H1 (cell line): Measurements from ENCODE around the gene METTL21A. TPM values are rescaled to one million over a fixed set of nuclear protein-coding genes. Genes with fewer than 3 reads are reported as not detected.

Experiments used
- CTCF ChIA-PET: fragments of 300-600 bp; sonication (Branson Sonifier 250); formaldehyde crosslinking; loops from one replicate; lab custom pipeline; 2021; ENCODE audit not compliant: partially characterized antibody; lab: Charles Lee
- POLR2A ChIA-PET: fragments of 300-600 bp; sonication (Branson Sonifier 250); formaldehyde crosslinking; loops from one replicate; lab custom pipeline; 2021; ENCODE audit warnings: inconsistent platforms; ENCODE audit not compliant: partially characterized antibody; lab: Charles Lee
- DNase-seq, 2 experiments: peaks; one replicate each; pipeline versions ENCODE4 v3.0.0 to v3.0.0-alpha.2; 2010 to 2022; ENCODE audit warnings: low spot score in 2 of 2, low read depth in 1 of 2, mixed read lengths in 1 of 2
- FAIRE-seq: peaks from 2 replicates; lab custom pipeline; 2011; peaks lifted over from hg19 to GRCh38; lab: Jason Lieb, UNC
- H2AFZ ChIP-seq: 2 replicates; pipeline ENCODE4 v1.8.1; 2012; ENCODE audit warnings: low read length, inconsistent platforms
- H2AK5ac ChIP-seq: 2 replicates; pipeline ENCODE4 v1.6.1; 2013; ENCODE audit warnings: low read depth, low read length
- H2BK120ac ChIP-seq: replicated peaks from 2 replicates; pipeline ENCODE3; 2013; ENCODE audit warnings: low read depth, low read length, inconsistent platforms
- H2BK12ac ChIP-seq: 2 replicates; pipeline ENCODE4 v1.6.1; 2013; ENCODE audit warnings: low read depth, low read length
- H2BK15ac ChIP-seq: 2 replicates; pipeline ENCODE4 v1.6.1; 2013; ENCODE audit warnings: low read length
- H2BK20ac ChIP-seq: 2 replicates; pipeline ENCODE4 v1.6.1; 2013; ENCODE audit warnings: low read length
- H2BK5ac ChIP-seq: 2 replicates; pipeline ENCODE4 v1.6.1; 2013; ENCODE audit warnings: low read depth, low read length
- H3K14ac ChIP-seq: 2 replicates; pipeline ENCODE4 v1.6.1; 2013; ENCODE audit warnings: inconsistent platforms; ENCODE audit not compliant: insufficient read length
- H3K18ac ChIP-seq: 2 replicates; pipeline ENCODE4 v1.6.1; 2013; ENCODE audit warnings: low read length; ENCODE audit errors: extremely low read depth
- H3K23ac ChIP-seq: 2 replicates; pipeline ENCODE4 v1.6.1; 2013; ENCODE audit warnings: inconsistent platforms; ENCODE audit not compliant: insufficient read length
- H3K23me2 ChIP-seq: 2 replicates; pipeline ENCODE4 v1.6.1; 2013; ENCODE audit warnings: low read depth, low read length
- H3K27ac ChIP-seq: 2 replicates; pipeline ENCODE4 v1.6.1; 2011; ENCODE audit warnings: low read depth, low read length, inconsistent platforms
- H3K27me3 ChIP-seq, 4 experiments: replicated peaks in 1 of 4; 1 replicate in 1 of 4; 2 replicates in 3 of 4; pipeline versions ENCODE4 v1.6.1 to v1.8.1; 2011 to 2013; ENCODE audit warnings: low read length in 3 of 4, mild to moderate bottlenecking in 3 of 4, inconsistent platforms in 2 of 4, mixed read lengths in 2 of 4, moderate library complexity in 1 of 4; ENCODE audit not compliant: control insufficient read depth in 3 of 4, insufficient read depth in 3 of 4; ENCODE audit errors: extremely low read depth in 1 of 4
- H3K36me3 ChIP-seq, 4 experiments: 2 replicates each; pipeline versions ENCODE4 v1.6.1 to v1.8.1; 2011 to 2013; ENCODE audit warnings: mild to moderate bottlenecking in 4 of 4, low read length in 3 of 4, moderate library complexity in 2 of 4, control low read depth in 1 of 4, inconsistent platforms in 1 of 4; ENCODE audit not compliant: insufficient read depth in 4 of 4, control insufficient read depth in 2 of 4
- H3K4ac ChIP-seq: replicated peaks from 2 replicates; pipeline ENCODE3; 2013; ENCODE audit warnings: low read length, low read depth, mixed read lengths, inconsistent platforms; ENCODE audit not compliant: insufficient read length
- H3K4me1 ChIP-seq, 4 experiments: replicated peaks in 1 of 4; 1 replicate in 1 of 4; 2 replicates in 3 of 4; pipeline versions ENCODE4 v1.6.1 to v1.8.1; 2011 to 2013; ENCODE audit warnings: low read length in 3 of 4, inconsistent platforms in 2 of 4, mixed read lengths in 1 of 4; ENCODE audit not compliant: insufficient read depth in 4 of 4, control insufficient read depth in 3 of 4
- H3K4me2 ChIP-seq, 2 experiments: 2 replicates each; pipeline versions ENCODE4 v1.6.1 to v1.8.1; 2011 to 2013; ENCODE audit warnings: low read depth in 2 of 2, low read length in 2 of 2, control low read depth in 1 of 2, inconsistent platforms in 1 of 2, mild to moderate bottlenecking in 1 of 2; ENCODE audit not compliant: insufficient read depth in 1 of 2
- H3K4me3 ChIP-seq, 4 experiments: fragments of 200-600, 300-600 bp in 1 of 4; sonication (generic), shearing (Covaris generic), sonication (Bioruptor Twin) in 1 of 4; 2 replicates each; pipeline versions ENCODE4 v1.5.1 to v1.8.1; 2011 to 2016; ENCODE audit warnings: low read length in 4 of 4, low read depth in 3 of 4, control low read depth in 2 of 4, inconsistent platforms in 2 of 4, mild to moderate bottlenecking in 2 of 4, mixed read lengths in 1 of 4, moderate library complexity in 1 of 4; ENCODE audit not compliant: insufficient read depth in 2 of 4; ENCODE audit errors: extremely low read depth in 1 of 4
- H3K56ac ChIP-seq: replicated peaks from 2 replicates; pipeline ENCODE3; 2013; ENCODE audit warnings: low read depth, mild to moderate bottlenecking, mixed read lengths, low read length, inconsistent platforms; ENCODE audit not compliant: insufficient read length
- H3K79me1 ChIP-seq: 2 replicates; pipeline ENCODE4 v1.6.1; 2013; ENCODE audit warnings: low read depth, low read length, control low read depth
- H3K79me2 ChIP-seq, 2 experiments: 2 replicates each; pipeline versions ENCODE4 v1.6.1 to v1.8.1; 2012 to 2013; ENCODE audit warnings: low read length in 2 of 2, mild to moderate bottlenecking in 2 of 2, inconsistent platforms in 1 of 2; ENCODE audit not compliant: insufficient read depth in 2 of 2, control insufficient read depth in 1 of 2
- H3K9ac ChIP-seq, 4 experiments: replicated peaks in 1 of 4; 1 replicate in 1 of 4; 2 replicates in 3 of 4; pipeline versions ENCODE4 v1.6.1 to v1.8.1; 2011 to 2013; ENCODE audit warnings: low read depth in 3 of 4, low read length in 3 of 4, control low read depth in 2 of 4, mild to moderate bottlenecking in 2 of 4, moderate library complexity in 2 of 4, inconsistent platforms in 1 of 4; ENCODE audit errors: extremely low read depth in 1 of 4
- H3K9me3 ChIP-seq, 2 experiments: 2 replicates each; pipeline versions ENCODE4 v1.6.1 to v1.8.1; 2012 to 2013; ENCODE audit warnings: mild to moderate bottlenecking in 2 of 2, moderate library complexity in 2 of 2, control low read depth in 1 of 2, inconsistent platforms in 1 of 2, low read depth in 1 of 2, low read length in 1 of 2, mixed read lengths in 1 of 2; ENCODE audit not compliant: insufficient read depth in 2 of 2
- H4K20me1 ChIP-seq, 2 experiments: replicated peaks in 1 of 2; 2 replicates each; pipeline versions ENCODE3 to v1.8.1; 2011 to 2013; ENCODE audit warnings: inconsistent platforms in 2 of 2, low read length in 2 of 2, mild to moderate bottlenecking in 1 of 2; ENCODE audit not compliant: insufficient read depth in 2 of 2, control insufficient read depth in 1 of 2
- H4K5ac ChIP-seq: 2 replicates; pipeline ENCODE4 v1.6.1; 2013; ENCODE audit warnings: low read length, low read depth, mixed read lengths, inconsistent platforms; ENCODE audit not compliant: insufficient read length
- H4K8ac ChIP-seq: 2 replicates; pipeline ENCODE4 v1.8.0; 2013; ENCODE audit warnings: mild to moderate bottlenecking, moderate library complexity, low read length, inconsistent platforms; ENCODE audit not compliant: insufficient read depth; ENCODE audit errors: extremely low read depth
- H4K91ac ChIP-seq: replicated peaks from 2 replicates; pipeline ENCODE3; 2013; ENCODE audit warnings: low read length, mixed read lengths, inconsistent platforms; ENCODE audit not compliant: insufficient read length
- EGR1 ChIP-seq: IDR thresholded peaks from 2 replicates; pipeline ENCODE4 v1.6.1; 2011; ENCODE audit warnings: low read depth, low read length, borderline replicate concordance
- EP300 ChIP-seq, 2 experiments: IDR thresholded peaks; 1 replicate in 1 of 2; 2 replicates in 1 of 2; pipeline ENCODE4 v1.6.1; 2011 to 2012; ENCODE audit warnings: low read depth in 2 of 2, low read length in 2 of 2, mild to moderate bottlenecking in 2 of 2, borderline replicate concordance in 1 of 2, inconsistent platforms in 1 of 2, moderate library complexity in 1 of 2
- JUN ChIP-seq: IDR thresholded peaks from 2 replicates; pipeline ENCODE4 v1.6.1; 2011; ENCODE audit warnings: low read depth, mild to moderate bottlenecking, improper control_type of control experiment, low read length
- KDM4A ChIP-seq: IDR thresholded peaks from one replicate; pipeline ENCODE4 v1.7.1; 2012; ENCODE audit warnings: low read depth, mild to moderate bottlenecking, moderate library complexity, low read length, inconsistent platforms; ENCODE audit not compliant: severe bottlenecking
- TCF12 ChIP-seq: IDR thresholded peaks from 2 replicates; pipeline ENCODE4 v1.6.1; 2011; ENCODE audit warnings: low read depth, mild to moderate bottlenecking, low read length
- WGBS, 2 experiments: shearing (Covaris generic) in 1 of 2; methylation state at CpG; one replicate each; pipeline versions ENCODE4 v1.1.6 to v1.1.7; 2013 to 2015; ENCODE audit warnings: low lambda C conversion rate in 2 of 2, mixed read lengths in 2 of 2, inconsistent platforms in 1 of 2, low coverage in 1 of 2, missing lambda C conversion rate in 1 of 2; ENCODE audit not compliant: insufficient replicate concordance in 2 of 2, insufficient coverage in 1 of 2, insufficient read length in 1 of 2; ENCODE audit errors: extremely low coverage in 1 of 2, missing lambda C conversion rate in 1 of 2; 5-methylcytosine and 5-hydroxymethylcytosine counted together
- polyA plus RNA-seq, 7 experiments: library from polyadenylated mRNA; depleted of rRNA in 3 of 7; stranded (reverse) in 5 of 7; unstranded in 2 of 7; fragments of >200 nt in 5 of 7; fragments of 200-250 nt in 2 of 7; gene quantifications; 1 replicate in 5 of 7; 2 replicates in 1 of 7; 4 replicates in 1 of 7; pipeline versions ENCODE4 v1.2.1 to v1.2.3, GENCODE V29; 2011 to 2013; ENCODE audit warnings: missing spikeins in 2 of 7, mixed read lengths in 2 of 7
- total RNA-seq: library from RNA; stranded (reverse); fragmentation: NEBNext Ultra II Directional; extraction: Animal tissue kit (Norgen Biotek cat#: 25700); gene quantifications from 2 replicates; pipeline ENCODE4 v1.2.1, GENCODE V29; 2021

The METTL21A gene
- total and polyA plus RNA-seq, 2 of the 8 experiments (the other 6 are each of a cell fraction or from before 2014, with no cell fraction given) = 36.2 to 55.0 TPM

GRCh38 chr2:207606829-207607228, 18.4 kb downstream of the METTL21A start:
- Histone ChIP-seq H3K23ac (no peak overlapping the region), H2AFZ (no peak overlapping the region), H3K36me3 (peaks cover 0 to 10% (median 4%) of the 10 kb centered on the region in 4 experiments; a peak in 3 of 8 replicates), H3K18ac (no peak overlapping the region), H3K9ac (no peak overlapping the region), H2BK120ac (no peak overlapping the region), H4K5ac (no peak overlapping the region), H3K14ac (no peak overlapping the region), H2BK12ac (no peak overlapping the region), H2BK5ac (no peak overlapping the region), H3K4me2 (no peak overlapping the region), H3K56ac (no peak overlapping the region), H3K79me2 (no peaks in the 10 kb centered on the region), H3K4me3 (no peak overlapping the region), H3K9me3 (no peaks in the 10 kb centered on the region), H4K8ac (no peak overlapping the region), H3K4ac (no peak overlapping the region), H3K27me3 (no peaks in the 10 kb centered on the region), H3K27ac (no peak overlapping the region), H4K20me1 (no peaks in the 10 kb centered on the region)
- WGBS, 2 experiments = 95% methylated on average over 5 of the region's 5 CpGs; no CpG with 5 or more reads in 1 of the 2 experiments
- ChIA-PET CTCF (no interaction called here), POLR2A (interaction anchor here (1.1 to 1.7 kb wide), 4 partner anchors 10 to 105 kb away, joined by 3 to 7 read pairs (median 4); no protein-coding TSS in a partner anchor)
- no peak for DNase-seq
- TF ChIP-seq KDM4A = no peak
- no peak for TF ChIP-seq EGR1
- TF ChIP-seq JUN = no peak
- TF ChIP-seq TCF12 = no peak
- no peak for TF ChIP-seq EP300 (IDR thresholded peaks at IDR 0.05; ENCODE audit: borderline replicate concordance in 1 of 2, low read depth in 2 of 2, low read length in 2 of 2)
- TF ChIP-seq, all 59 proteins: peak for 0
- H2AK5ac ChIP-seq = no peak overlapping the region
- no peaks in the 10 kb centered on the region for H3K79me1 ChIP-seq
- no peak overlapping the region for H2BK15ac ChIP-seq
- H2BK20ac ChIP-seq = no peak overlapping the region
- FAIRE-seq = no peak
- H3K4me1 ChIP-seq = no peaks in the 10 kb centered on the region
- no peak overlapping the region for H4K91ac ChIP-seq
- H3K23me2 ChIP-seq = no peaks in the 10 kb centered on the region; the same call in 1 of the 2 replicates
